Rectal smooth muscle tissue (tissue), 1 donor: Measurements from ENCODE around the gene SYT8.
"Not testable (repeated sequence)": the region's sequence is repeated elsewhere in the genome, so short reads cannot be mapped to it uniquely, and the experiment has no call there.

Experiments used
- H3K27ac ChIP-seq: one replicate; pipeline ENCODE4 v1.7.0; 2013; ENCODE audit warnings: low read depth, low read length, inconsistent platforms
- H3K27me3 ChIP-seq: one replicate; pipeline ENCODE4 v1.7.0; 2013; ENCODE audit warnings: low read length; ENCODE audit not compliant: control insufficient read depth, insufficient read depth
- H3K36me3 ChIP-seq: one replicate; pipeline ENCODE4 v1.7.0; 2013; ENCODE audit warnings: low read length; ENCODE audit not compliant: control insufficient read depth, insufficient read depth
- H3K4me1 ChIP-seq: one replicate; pipeline ENCODE4 v1.7.0; 2013; ENCODE audit warnings: low read length; ENCODE audit not compliant: control insufficient read depth, insufficient read depth
- H3K4me3 ChIP-seq: one replicate; pipeline ENCODE4 v1.7.0; 2013; ENCODE audit warnings: low read length
- H3K9ac ChIP-seq: one replicate; pipeline ENCODE4 v1.7.0; 2013; ENCODE audit warnings: low read length

Gene SYT8, protein sequence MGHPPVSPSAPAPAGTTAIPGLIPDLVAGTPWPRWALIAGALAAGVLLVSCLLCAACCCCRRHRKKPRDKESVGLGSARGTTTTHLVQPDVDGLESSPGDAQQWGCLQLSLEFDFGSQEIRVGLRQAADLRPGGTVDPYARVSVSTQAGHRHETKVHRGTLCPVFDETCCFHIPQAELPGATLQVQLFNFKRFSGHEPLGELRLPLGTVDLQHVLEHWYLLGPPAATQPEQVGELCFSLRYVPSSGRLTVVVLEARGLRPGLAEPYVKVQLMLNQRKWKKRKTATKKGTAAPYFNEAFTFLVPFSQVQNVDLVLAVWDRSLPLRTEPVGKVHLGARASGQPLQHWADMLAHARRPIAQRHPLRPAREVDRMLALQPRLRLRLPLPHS

DNA sequence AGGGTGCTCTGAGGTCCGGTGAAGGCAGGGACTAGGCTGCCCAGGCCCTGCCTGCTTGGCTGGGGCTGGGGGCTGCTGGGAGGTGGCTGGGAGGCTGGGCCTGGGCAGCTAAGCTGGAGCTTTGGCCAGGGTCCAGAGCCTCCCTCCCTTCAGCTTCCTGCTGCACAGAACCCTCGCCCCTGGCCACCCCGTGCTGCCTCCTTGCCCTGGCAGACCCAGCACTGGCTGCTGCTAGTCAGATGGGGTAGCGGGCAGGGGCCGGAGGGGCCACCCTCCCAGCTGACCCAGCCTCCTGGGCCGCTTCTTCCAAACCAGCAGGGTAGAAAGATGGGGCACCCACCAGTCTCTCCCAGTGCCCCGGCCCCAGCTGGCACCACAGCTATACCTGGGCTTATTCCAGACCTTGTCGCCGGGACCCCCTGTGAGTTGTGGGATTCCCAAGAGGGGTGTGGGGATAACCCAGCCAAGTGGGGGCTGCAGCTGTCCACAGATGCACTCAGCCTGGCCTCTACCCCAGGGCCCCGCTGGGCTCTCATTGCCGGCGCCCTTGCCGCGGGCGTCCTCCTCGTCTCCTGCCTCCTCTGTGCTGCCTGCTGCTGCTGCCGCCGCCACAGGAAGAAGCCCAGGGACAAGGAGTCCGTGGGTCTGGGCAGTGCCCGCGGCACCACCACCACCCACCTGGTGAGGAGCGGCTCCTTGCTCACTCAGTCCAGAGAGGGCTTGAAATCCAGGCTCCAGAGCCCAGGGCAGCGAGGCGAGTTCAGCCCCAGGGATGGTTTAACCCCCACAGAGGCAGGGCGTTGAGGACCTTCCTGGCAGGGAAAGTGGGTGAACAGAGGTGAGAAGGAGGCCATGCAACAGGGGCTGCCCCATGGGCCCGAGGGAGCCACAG lies at the start of gene SYT8:
Gene SYT8 (plus strand): TSS at position 212 of the 892 bp plus-strand sequence. CDS start 116 bp downstream, at position 328.
- H3K9ac ChIP-seq = no peak within 1 kb of the TSS
- no peaks in the 10 kb centered on the region for H3K36me3 ChIP-seq
- H3K27me3 ChIP-seq = no peaks in the 10 kb centered on the region
- H3K27ac ChIP-seq = no peak within 1 kb of the TSS
- H3K4me3 ChIP-seq = no peak within 1 kb of the TSS
- peaks cover 2% of the 10 kb centered on the region for H3K4me1 ChIP-seq

DNA sequence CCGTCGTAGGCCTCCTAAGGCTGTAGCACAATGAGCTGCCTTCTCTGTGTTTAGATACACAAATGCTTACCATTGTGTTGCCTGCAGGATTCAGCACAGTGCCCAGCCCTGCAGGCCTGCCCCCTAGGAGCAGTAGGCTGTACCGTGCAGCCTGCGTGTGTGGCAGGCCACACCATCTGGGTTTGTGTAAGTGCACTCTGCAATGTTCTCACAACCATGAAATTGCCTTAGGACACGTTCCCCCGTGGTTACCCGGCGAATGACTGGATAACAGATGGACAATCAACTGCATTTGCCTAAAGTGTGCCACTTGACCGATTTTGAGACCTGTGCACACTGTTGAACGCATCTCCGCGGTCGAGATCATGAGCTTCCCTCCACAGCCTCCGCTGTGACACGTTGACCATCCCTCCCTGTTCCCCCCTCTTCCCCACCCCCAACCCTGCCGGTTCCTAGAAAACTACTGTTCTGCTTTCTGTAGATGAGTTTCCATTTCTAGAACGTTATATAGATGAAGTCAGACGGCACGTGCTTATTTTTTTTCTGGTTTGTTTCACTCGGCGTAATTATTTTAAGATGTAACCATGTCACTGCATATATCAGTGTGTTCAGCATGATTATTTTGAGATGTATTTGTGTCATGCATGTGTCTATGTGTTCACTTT lies 48.9 kb upstream of the SYT8 start:
- H3K36me3 ChIP-seq = no peaks in the 10 kb centered on the region
- no peak overlapping the region for H3K9ac ChIP-seq
- no peaks in the 10 kb centered on the region for H3K4me1 ChIP-seq
- H3K4me3 ChIP-seq = no peak overlapping the region
- H3K27ac ChIP-seq = no peak overlapping the region
- H3K27me3 ChIP-seq = peaks cover 3% of the 10 kb centered on the region

DNA sequence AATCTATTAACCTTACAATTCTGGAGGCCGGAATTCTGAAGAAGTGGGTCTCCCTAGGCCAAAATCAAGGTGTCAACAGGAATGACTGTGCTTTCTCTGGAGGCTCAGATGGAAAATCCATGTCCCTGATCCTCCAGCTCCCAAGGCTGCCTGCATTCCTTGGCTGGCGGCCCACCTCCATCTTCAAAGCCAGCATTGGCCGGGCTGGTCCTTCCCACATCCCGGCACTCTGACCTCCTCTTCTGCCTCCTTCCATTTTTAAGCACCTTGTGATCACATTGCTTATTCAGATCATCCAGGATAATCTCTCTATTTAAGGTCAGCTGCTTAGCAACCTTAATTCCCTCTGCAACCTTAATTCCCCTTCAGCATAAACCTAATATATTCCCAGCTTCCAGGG lies 48.3 kb upstream of the SYT8 start:
- H3K4me3 ChIP-seq = no peak overlapping the region
- no peak overlapping the region for H3K27ac ChIP-seq
- H3K27me3 ChIP-seq = no peaks in the 10 kb centered on the region
- H3K4me1 ChIP-seq = no peaks in the 10 kb centered on the region
- no peaks in the 10 kb centered on the region for H3K36me3 ChIP-seq
- H3K9ac ChIP-seq = no peak overlapping the region

DNA sequence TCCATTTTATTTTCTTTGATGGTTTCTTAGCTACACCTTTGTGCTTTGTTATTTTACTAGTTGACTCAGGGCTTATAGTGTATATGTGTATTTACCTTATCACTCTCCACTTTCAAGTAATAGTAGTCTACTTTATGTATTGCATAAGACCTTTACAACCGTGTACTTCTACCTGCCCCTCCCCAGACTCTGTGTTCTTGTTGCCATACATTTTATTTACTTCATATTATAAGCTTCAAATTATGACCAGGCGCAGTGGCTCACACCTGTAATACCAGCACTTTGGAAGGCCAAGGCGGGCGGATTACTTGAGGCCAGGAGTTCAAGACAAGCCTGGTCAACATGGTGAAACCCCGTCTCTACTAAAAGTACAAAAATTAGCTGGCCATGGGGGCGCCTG lies 42.9 kb upstream of the SYT8 start:
- Histone ChIP-seq H3K36me3 (no peaks in the 10 kb centered on the region), H3K4me3 (no peak overlapping the region), H3K9ac (no peak overlapping the region), H3K4me1 (no peaks in the 10 kb centered on the region), H3K27ac (no peak overlapping the region), H3K27me3 (no peaks in the 10 kb centered on the region)

DNA sequence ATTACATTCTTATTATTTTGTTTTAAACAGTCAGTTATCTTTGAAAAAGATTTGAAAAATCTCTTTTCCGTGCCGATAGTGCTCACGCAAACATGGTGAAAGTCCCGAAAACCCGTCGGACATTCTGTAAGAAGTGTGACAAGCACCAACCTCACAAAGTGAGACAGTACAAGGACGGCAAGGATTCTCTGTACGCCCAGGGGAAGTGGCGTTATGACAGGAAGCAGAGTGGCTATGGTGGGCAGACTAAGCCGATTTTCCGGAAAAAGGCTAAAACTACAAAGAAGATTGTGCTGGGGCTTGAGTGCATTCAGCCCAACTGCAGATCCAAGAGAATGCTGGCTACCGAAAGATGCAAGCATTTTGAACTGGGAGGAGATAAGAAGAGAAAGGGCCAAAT lies 42.3 kb upstream of the SYT8 start:
- H3K27ac ChIP-seq = no peak overlapping the region
- no peaks in the 10 kb centered on the region for H3K36me3 ChIP-seq
- H3K27me3 ChIP-seq = no peaks in the 10 kb centered on the region
- no peak overlapping the region for H3K4me3 ChIP-seq
- H3K4me1 ChIP-seq = no peaks in the 10 kb centered on the region
- no peak overlapping the region for H3K9ac ChIP-seq

DNA sequence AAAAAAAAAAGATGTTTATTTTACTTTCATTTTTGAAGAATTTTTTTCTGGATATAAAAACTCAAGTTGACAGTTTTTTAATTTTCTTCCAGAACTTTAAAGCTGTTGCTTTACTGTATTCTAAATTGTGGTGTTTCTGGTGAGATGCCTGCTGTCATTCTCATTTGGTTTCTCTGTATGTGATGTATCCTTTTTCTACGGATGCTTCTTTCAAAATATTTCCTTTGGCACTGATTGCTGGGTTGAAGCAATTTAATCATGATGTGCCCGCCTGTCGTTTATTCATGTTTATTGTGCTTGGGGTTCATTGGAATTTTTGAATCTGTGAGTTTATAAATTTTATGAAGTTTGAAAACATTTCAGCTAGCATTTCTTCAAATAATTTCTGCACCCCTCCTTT lies 41.7 kb upstream of the SYT8 start:
- Histone ChIP-seq H3K9ac (no peak overlapping the region), H3K4me3 (no peak overlapping the region), H3K4me1 (no peaks in the 10 kb centered on the region), H3K27me3 (no peaks in the 10 kb centered on the region), H3K36me3 (no peaks in the 10 kb centered on the region), H3K27ac (no peak overlapping the region)

DNA sequence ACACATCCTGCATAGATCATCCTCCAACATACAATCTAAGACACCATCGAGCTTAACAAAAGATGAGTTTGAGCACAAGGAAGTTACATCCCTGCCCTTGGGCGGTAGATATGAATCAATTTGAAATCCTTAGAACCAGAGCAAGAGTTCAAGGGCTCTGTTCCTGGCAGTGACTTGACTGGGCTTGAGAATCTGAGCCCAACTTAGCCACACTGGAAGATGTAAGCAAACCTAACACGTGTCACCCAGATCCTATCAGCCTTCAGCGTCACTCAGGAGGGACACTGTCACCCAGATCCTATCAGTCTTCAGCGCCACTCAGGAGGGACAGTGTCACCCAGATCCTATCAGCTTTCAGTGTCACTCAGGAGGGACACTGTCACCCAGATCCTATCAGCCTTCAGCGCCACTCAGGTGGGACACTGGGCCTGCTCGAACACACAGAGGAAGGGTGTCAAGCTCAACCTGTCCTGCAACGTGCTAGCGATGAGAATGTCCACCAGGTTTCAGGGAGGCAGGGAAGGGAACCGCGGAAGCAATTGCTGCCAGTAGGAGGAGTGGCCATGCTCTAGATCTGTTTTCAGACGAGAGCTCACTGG lies 38.3 kb upstream of the SYT8 start:
- Histone ChIP-seq H3K36me3 (no peaks in the 10 kb centered on the region), H3K27ac (no peak overlapping the region), H3K27me3 (no peaks in the 10 kb centered on the region)

DNA sequence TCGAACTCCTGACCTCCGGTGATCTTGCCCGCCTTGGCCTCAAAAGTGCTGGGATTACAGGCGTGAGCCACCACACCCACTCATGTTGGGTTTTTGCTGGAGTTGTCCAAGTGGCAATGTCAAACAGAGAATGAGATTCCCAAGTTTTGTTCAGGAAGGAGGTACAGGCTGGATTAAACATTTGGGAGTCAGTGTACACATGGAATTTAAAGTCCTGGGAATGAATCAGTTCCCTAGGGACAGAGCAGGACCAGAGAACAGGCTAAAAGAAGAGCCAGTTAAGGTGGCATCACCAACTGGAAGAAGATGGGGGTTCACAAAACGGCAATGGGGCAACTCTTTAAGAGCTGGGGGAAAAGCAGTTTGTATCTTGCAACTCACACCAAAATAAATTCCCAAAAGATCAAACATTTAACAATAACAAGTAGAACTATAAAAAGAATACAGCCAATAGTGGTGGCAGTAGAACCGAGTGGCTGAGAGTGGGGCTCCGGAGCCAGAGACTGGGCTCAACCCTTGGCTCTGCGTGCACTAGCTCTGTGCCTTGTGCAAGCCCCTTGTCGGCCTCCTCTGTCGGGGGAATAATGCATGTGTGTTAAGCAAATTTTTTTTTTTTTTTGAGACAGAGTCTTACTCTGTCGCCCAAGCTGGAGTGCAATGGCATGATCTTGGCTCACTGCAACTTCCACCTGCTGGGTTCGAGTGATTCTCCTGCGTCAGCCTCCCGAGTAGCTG lies 37.2 kb upstream of the SYT8 start:
- no peaks in the 10 kb centered on the region for H3K27me3 ChIP-seq

More for the DNA sequence above, 38.3 kb upstream of the SYT8 start:
- no peak overlapping the region for H3K4me3 ChIP-seq
- no peaks in the 10 kb centered on the region for H3K4me1 ChIP-seq
- H3K9ac ChIP-seq = no peak overlapping the region

DNA sequence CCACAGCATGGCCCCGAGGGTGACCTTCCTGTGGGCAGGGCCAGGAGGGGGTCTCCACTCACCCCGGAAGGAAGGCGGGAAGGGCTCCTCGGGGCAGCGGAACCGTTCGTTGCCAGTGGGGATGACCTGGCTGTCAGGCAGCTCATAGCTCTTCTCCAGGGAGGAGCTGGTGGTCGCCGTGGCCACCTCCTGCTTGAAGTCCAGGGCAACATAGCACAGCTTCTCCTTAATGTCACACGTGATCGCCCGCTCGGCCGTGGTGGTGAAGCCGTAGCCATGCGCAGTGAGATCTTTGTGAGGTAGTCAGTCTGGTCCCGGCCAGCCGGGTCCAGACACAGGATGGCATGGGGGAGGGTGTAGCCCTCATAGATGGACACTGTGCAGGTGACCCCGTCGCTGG lies 31.5 kb upstream of the SYT8 start:
- H3K4me1 ChIP-seq = no peaks in the 10 kb centered on the region
- no peak overlapping the region for H3K4me3 ChIP-seq
- peaks cover 3% of the 10 kb centered on the region for H3K27me3 ChIP-seq
- H3K27ac ChIP-seq = no peak overlapping the region
- H3K36me3 ChIP-seq = no peaks in the 10 kb centered on the region
- no peak overlapping the region for H3K9ac ChIP-seq

More for the DNA sequence above, 37.2 kb upstream of the SYT8 start:
- Histone ChIP-seq H3K36me3 (no peaks in the 10 kb centered on the region), H3K4me3 (no peak overlapping the region), H3K9ac (no peak overlapping the region), H3K4me1 (no peaks in the 10 kb centered on the region), H3K27ac (no peak overlapping the region)

DNA sequence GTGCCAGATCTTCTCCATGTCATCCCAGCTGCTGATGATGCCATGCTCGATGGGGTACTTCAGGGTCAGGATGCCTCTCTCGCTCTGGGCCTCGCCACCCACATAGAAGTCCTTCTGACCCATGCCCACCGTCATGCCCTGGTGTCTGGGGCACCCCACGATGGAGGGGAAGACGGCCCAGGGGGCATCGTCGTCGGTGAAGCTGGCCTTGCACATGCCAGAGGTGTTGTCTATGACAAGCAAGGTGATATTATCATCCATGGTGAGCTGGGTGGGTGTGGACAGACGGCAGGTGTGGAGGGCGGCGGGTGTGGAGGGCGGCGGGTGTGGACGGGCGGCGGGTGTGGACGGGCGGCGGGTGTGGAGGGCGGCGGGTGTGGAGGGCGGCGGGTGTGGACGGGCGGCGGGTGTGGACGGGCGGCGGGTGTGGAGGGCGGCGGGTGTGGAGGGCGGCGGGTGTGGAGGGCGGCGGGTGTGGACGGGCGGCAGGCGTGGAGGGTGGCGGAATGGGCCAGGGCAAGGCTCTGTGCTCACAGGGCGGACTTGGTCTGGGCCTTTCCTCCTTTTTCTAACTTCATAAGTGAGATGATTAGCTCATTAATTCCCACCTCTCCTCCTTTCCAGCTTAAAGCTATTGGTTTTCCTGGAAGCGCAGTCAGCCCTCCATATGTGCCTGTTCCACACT lies 30.8 kb upstream of the SYT8 start:
- not testable (repeated sequence) for H3K27ac ChIP-seq

DNA sequence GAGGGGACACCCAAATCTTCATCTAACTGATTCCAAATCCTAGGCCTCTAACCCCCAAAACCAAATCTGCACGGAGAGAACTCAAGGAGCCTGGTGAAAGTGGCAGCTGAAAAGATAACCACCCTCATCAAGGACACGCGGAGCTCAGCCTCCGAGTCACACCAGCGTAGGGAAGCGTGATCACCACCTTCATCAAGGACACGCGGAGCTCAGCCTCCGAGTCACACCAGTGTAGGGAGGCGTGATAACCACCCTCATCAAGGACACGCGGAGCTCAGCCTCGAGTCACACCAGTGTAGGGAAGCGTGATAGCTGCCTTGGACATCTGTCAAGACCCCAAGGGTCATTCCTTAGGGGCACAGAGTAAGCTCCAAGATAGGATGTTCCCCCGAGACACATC lies 29.3 kb upstream of the SYT8 start:
- no peaks in the 10 kb centered on the region for H3K4me1 ChIP-seq
- no peak overlapping the region for H3K9ac ChIP-seq
- H3K36me3 ChIP-seq = no peaks in the 10 kb centered on the region
- H3K27ac ChIP-seq = no peak overlapping the region
- H3K27me3 ChIP-seq = peaks cover 3% of the 10 kb centered on the region
- no peak overlapping the region for H3K4me3 ChIP-seq

More for the DNA sequence above, 30.8 kb upstream of the SYT8 start:
- H3K27me3 ChIP-seq, H3K4me3 ChIP-seq, H3K4me1 ChIP-seq, H3K9ac ChIP-seq, H3K36me3 ChIP-seq: not testable (repeated sequence)
